Measurements from ENCODE around the gene POU2F1. TPM values are rescaled to one million over a fixed set of nuclear protein-coding genes. Genes with fewer than 3 reads are reported as not detected.

The POU2F1 gene
- total RNA-seq, 1 experiment from 2014 or later, result 29.6 TPM

DNA sequence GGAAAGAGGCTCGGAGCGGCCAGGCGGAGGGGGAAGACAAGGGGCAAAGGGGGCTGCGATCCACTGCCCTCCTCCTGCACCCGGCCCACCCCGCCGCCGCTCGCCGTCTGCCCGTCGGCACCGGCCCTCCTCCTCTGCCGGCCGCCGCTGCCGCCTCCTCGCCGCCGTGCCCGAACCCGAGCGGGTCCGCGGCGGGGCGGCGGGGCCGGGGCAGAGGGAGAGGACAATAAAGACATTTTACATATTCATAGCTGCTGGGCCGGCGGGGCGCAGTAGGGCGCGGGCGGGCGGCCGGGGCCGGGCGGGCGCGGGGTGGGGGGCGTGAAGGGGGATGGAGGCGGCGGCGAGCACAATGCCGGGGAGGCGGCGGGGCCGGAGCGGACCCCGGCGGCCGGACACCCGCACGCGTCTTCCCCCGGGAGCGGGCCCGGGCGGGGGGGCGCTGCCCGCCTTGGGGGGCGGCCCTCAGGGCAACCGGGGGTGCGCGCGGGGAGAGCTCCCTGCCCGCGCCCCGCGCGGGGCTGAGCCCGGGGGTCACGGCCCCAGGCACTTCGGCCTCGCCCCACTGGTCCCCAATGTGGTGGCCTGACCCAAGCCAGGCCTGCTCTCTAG, 546 bp downstream of the POU2F1 start:
- H3K27me3 ChIP-seq (replicated peaks; ENCODE audit: control insufficient read depth, insufficient read depth, low read length), result no peaks in the 10 kb centered on the region
- TF ChIP-seq, protein P1, sequence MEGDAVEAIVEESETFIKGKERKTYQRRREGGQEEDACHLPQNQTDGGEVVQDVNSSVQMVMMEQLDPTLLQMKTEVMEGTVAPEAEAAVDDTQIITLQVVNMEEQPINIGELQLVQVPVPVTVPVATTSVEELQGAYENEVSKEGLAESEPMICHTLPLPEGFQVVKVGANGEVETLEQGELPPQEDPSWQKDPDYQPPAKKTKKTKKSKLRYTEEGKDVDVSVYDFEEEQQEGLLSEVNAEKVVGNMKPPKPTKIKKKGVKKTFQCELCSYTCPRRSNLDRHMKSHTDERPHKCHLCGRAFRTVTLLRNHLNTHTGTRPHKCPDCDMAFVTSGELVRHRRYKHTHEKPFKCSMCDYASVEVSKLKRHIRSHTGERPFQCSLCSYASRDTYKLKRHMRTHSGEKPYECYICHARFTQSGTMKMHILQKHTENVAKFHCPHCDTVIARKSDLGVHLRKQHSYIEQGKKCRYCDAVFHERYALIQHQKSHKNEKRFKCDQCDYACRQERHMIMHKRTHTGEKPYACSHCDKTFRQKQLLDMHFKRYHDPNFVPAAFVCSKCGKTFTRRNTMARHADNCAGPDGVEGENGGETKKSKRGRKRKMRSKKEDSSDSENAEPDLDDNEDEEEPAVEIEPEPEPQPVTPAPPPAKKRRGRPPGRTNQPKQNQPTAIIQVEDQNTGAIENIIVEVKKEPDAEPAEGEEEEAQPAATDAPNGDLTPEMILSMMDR (IDR thresholded peaks at IDR 0.05; ENCODE audit: insufficient read depth in 1 of 2, low read depth in 1 of 2, low read length in 1 of 2, severe bottlenecking in 1 of 2, unreplicated experiment in 1 of 2), result no peak

DNA sequence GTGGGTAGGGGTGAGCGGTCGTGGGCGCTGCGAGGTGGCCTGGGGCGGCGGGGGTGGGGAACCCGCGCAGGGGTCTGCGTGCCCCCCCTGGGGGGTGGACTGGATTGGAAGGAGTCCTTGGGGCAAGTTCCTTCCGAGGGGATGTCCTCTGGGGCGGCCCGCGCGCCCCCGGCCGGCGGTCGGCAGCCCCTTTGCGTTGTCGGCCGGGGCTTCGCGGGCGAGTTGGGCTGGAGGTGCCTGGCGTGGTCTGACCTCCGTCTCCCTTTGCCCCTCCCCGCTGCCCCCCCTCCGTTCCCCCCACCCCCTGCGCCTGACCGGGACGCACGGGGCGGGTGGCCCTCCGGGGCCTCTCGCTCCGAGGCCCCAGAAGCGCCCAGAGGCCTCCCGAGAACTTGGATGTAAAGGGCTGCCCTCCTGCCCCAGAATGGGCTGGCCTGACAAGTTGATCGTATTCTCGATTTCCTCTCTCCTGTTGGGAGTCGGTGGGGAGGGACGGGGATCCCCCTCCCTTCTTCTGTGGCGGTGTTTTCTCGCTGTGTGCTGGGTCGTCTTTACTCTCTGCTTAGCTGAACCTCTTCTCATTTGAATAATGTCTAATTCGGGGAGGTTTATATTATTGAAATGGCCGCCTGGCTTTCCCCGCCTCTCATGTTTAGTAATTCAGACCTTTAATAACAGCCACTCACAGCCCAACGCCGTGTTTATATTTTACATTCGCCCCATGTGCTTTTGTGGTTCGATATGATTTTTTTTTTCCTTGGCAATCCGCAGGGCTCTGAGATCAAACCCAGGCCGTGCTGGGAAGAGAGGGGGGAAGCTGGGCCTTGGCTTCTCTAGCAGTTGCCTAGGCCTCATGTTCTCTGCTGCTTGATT, 1.3 kb downstream of the POU2F1 start:
- CTCF ChIA-PET, result no interaction called here
- intact Hi-C loops (cut with micrococcal nuclease; ENCODE audit: unreplicated experiment), result loop anchor here (2.0 to 5.0 kb wide), 4 partner anchors 100 to 715 kb away; partner anchors contain the start of genes DCAF6 and MPC2
- POLR2A ChIA-PET, result no interaction called here

More for the DNA sequence above, 546 bp downstream of the POU2F1 start:
- H3K36me3 Mint-ChIP-seq (ENCODE audit: insufficient read depth, unreplicated experiment), result peaks cover 23% of the 10 kb centered on the region
- CTCF ChIA-PET, result interaction anchor here (0.6 to 1.6 kb wide), 11 partner anchors 13 to 333 kb away, joined by 3 to 23 read pairs (median 7); partner anchors contain the start of gene CREG1
- H3K36me3 ChIP-seq (ENCODE audit: control insufficient read depth, insufficient read depth, low read length), result no peaks in the 10 kb centered on the region
- H3K4me3 ChIP-seq (ENCODE audit: low read depth, low read length), result peak overlapping the region; percentile 85
- no peaks in the 10 kb centered on the region for H3K9me3 Mint-ChIP-seq (ENCODE audit: unreplicated experiment)
- peak in 1 of 2 experiments; percentile 54 for DNase-seq
- intact Hi-C loops (cut with micrococcal nuclease; ENCODE audit: unreplicated experiment), result loop anchor here (2.0 to 5.0 kb wide), 4 partner anchors 99 to 716 kb away; partner anchors contain the start of genes DCAF6 and MPC2
- H3K27ac Mint-ChIP-seq (ENCODE audit: unreplicated experiment), result peak overlapping the region; percentile 87
- no TSS peak for BruUV-seq (replicated peaks)
- H3K4me1 Mint-ChIP-seq (ENCODE audit: low read depth, unreplicated experiment), result peaks cover 14% of the 10 kb centered on the region
- H3K9me3 ChIP-seq, result no peaks in the 10 kb centered on the region
- POLR2A ChIA-PET, result interaction anchor here (0.6 to 2.1 kb wide), 10 partner anchors 9 to 382 kb away, joined by 3 to 29 read pairs (median 6); partner anchors contain the start of genes CREG1, POGK and TADA1
- no peaks in the 10 kb centered on the region for H3K27me3 Mint-ChIP-seq (ENCODE audit: insufficient read depth, unreplicated experiment)
- H3K4me1 ChIP-seq, result peaks cover 20% of the 10 kb centered on the region; the same call in 1 of the 2 replicates
- H3K4me3 Mint-ChIP-seq (ENCODE audit: unreplicated experiment), result peak overlapping the region; percentile 83

More for the DNA sequence above, 1.3 kb downstream of the POU2F1 start:
- no peaks in the 10 kb centered on the region for H3K9me3 ChIP-seq
- Mint-ChIP-seq H3K4me1 (ENCODE audit: low read depth, unreplicated experiment) (peaks cover 14% of the 10 kb centered on the region), H3K27me3 (ENCODE audit: insufficient read depth, unreplicated experiment) (no peaks in the 10 kb centered on the region), H3K9me3 (ENCODE audit: unreplicated experiment) (no peaks in the 10 kb centered on the region), H3K27ac (ENCODE audit: unreplicated experiment) (peak overlapping the region; percentile 96), H3K4me3 (ENCODE audit: unreplicated experiment) (peak overlapping the region; percentile 83), H3K36me3 (ENCODE audit: insufficient read depth, unreplicated experiment) (peaks cover 23% of the 10 kb centered on the region)
- H3K36me3 ChIP-seq (ENCODE audit: control insufficient read depth, insufficient read depth, low read length), result no peaks in the 10 kb centered on the region
- peak; percentile 70 to 71 for DNase-seq
- no peaks in the 10 kb centered on the region for H3K27me3 ChIP-seq (replicated peaks; ENCODE audit: control insufficient read depth, insufficient read depth, low read length)
- TF ChIP-seq, protein P1 (IDR thresholded peaks at IDR 0.05; ENCODE audit: insufficient read depth in 1 of 2, low read depth in 1 of 2, low read length in 1 of 2, severe bottlenecking in 1 of 2, unreplicated experiment in 1 of 2), result no peak
- peaks cover 23% of the 10 kb centered on the region; the same call in 1 of the 2 replicates for H3K4me1 ChIP-seq
- BruUV-seq (replicated peaks), result no TSS peak
- peak overlapping the region; percentile 85 for H3K4me3 ChIP-seq (ENCODE audit: low read depth, low read length)

Data from Caco-2 (cell line).